HG02610 (cell line): ENCODE data around the gene SMOC2.

ENCODE experiments used
- ATAC-seq: cut with Tn5 transposase; IDR thresholded peaks from one replicate; pipeline ENCODE4 v1.9.1; 2021; ENCODE audit warnings: mild to moderate bottlenecking, moderate library complexity; ENCODE audit not compliant: unreplicated experiment

SMOC2 gene

DNA sequence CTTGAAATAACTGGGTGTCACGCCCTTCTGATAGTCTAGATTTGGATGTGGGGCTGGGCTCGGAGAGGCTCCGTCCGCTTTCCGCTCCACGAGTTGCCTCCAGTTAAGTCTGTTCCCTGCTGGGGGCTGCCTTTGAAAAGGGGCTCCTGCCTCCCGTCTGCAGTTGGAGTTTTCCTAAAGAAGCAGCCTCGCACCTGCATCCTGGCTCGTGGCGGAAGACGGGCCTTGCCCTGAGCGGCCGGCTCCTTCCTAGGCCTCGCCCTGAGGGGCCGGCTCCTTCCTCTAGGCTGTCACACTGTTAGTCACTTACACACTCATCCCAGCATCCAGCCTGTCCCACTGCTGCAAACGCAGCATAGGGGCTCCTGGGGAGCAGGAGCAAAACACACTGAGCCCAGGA is 74.4 kb downstream of the SMOC2 start:
- no peak for ATAC-seq

DNA sequence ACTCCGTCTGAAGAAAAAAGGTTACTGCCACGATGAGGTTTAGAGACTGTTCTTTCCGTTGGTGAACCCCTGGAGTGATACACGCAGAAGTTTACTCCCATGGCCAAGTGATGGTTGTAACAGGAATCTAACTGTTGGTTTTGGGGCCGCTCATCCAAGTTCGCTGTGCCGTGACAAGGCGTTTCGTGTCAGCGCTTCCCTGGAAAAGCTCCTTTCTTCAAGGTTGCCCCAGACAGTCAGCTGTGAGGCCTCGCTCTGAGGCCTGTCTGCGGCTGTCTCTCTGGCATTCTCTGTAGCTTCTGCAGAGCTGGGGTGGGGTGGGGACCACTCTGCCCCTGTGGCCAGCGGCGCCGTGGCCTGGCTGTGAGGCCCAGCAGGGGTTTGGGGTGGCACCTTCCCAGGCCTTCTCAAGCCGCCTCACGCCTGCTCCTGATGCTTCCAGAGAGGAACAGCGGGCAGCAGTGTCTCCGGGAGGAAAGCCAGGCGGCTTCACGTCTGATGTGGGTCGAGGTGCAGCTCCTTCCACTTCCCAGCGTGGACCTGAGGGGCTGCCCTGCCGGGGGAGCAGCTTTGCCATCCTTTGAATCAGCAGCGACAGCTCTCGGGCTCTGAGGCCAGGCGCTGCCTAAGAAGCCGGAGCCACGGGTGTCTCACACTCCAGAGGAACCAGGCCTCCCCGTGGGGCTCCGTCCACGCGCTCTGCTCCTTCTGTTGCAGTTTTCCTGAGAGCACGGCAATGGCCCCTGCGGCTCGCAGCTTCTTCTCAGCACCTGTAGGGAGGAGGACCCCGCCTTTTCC is 76.2 kb downstream of the SMOC2 start:
- no peak for ATAC-seq

DNA sequence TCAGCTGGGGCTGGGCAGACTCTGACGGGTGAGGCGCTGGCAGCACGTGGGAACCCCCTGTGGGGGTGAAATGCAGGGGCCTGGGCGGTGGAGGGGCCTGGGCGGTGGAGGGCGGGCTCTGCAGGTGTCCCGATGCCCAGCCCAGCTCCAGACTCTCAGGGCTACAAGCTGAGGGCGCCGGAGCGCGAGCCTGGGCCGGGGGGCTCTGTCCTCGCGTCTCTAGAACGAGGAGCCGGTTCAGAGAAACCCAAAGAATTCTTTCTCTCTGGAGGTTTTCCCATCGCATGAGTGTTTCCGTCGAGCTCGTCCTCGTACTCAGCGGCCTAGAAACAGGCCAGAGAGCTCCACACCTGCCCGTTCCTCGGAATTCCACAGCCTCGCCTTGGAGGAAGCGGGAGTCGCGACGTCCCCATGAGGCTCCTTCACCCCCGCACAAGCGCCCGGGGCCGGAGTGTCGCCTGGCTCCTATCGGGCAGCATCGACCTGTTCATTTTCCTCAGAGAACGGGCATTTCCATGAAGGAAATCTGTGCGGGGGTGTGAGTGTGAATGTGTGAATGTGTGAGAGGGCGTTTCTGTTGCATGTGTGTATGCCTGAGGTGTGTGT is 76.9 kb downstream of the SMOC2 start:
- ATAC-seq: no peak

DNA sequence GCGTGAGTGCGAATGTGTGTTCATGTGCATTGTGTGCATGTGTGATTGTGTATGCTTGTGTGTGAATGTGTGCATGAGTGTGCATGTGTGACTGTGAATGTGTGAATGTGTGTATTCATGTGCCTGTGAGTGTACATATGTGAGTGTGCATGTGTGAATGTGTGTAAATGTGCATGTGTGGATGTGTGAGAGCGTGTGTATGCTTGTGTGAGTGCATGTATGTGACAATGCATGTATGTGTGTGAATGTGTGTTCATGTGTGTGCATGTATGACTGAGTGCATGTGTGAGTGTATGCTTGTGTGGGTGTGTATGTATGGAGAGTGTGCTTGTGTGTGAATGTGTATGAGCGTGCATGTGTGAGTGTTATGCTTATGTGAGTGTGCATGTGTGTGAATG is 77.4 kb downstream of the SMOC2 start:
- ATAC-seq: no peak

DNA sequence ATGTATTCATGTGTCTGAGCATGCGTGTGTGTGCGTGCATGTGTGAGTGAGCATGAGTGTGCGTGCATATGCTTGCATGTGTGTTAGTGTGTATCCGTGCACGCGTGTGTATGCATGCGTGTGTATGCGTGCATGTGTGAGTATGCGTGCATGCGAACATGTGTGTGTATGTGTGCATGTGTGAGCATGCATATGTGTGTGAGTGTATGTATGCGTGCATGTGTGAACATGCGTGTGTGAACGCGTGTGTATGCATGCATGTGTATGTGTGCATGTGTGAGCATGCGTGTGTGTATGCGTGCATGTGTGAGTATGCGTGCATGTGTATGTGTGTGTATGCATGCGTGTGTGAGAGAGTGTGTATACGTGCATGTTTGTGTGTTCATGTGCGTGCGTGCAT is 77.9 kb downstream of the SMOC2 start:
- no peak for ATAC-seq

DNA sequence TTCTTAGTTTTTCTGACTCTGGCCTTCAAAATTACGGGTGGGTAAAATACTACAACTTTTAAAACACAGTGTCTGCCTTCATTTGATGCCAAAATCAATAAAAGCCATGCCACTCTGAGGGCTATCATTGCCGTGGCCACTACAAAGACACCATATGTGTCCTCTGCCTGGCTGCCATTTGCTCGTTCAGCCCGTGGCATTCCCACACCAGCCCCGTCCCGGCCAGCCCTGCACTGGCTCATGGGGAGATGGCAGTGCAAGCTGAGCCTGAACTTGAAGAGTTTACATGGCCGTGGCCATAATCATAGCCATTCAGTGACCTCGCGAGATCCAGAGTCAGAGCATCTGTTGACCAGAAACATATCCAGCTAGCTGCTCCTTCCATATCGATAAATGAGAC is 79.2 kb downstream of the SMOC2 start:
- no peak for ATAC-seq

DNA sequence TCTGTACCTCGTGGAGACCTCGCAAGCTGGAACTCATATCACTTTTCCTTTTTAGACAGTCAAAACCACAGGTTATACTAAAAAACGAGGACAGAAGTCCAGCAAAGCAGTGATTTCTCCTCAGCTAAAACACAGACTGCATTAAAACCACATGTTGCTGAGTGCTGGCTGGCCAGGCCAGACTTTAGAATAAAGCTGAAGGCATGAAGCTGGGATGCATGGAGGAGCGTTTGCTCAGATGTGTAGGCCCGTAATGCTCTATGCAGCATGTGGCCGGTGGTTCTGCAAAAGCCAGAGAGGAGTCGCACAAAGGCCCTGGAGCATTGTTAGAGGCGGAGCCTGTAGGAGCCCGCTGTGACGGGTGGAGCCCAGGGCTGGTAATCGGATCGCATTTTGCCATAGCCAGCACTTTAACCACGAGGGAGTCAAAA is 83.6 kb downstream of the SMOC2 start:
- ATAC-seq: no peak

DNA sequence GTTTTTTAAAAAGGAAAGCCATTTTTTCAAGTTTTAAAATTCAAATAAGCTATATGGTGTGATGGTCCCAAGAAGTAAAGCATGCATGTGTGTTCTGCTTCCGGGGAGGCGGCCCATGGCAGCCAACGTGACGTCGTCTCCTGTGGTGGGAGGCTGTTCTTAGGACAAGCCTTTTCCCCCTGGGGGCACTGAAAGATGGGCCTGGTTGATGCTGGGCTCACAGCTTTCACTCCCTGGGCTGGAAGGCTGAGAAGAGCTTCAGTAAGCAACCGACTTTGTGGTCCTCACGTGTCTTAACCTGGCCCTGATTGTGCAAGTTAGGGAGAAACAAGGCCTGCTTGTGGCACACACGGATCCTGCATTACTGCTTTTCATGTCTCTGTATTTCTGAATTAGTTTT is 84.1 kb downstream of the SMOC2 start:
- ATAC-seq: no peak

DNA sequence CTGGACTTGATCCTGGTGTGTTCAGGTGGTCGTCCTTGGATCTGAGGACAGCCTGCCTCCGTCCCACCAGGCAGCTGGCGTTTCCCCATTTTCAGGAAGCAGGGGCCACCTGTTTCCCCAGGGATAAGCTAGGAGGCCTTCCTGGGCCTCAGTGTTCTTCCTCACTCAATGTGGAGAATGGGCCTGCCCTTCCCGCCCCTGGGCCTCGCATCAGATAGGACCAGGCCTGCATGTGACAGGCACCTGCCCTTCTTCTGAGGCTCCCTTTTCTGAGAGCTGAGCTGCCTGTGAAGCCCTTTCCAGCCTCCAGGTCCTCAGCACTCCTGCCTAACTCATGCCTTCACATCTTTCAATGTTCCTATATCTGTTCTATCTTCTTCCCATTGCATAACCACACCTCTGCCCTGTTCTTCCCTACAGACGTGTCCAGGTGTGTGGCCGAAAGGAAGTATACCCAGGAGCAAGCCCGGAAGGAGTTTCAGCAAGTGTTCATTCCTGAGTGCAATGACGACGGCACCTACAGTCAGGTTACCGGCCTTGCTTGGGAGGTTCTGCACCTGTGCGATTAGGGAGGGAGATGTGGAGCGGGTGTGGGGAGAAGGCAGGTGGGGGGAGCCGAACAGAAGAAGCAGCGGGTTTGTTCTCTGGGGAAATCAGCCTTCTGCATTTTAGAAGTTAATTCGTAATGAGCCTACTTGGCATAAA is 85.1 kb downstream of the SMOC2 start:
- no peak for ATAC-seq

DNA sequence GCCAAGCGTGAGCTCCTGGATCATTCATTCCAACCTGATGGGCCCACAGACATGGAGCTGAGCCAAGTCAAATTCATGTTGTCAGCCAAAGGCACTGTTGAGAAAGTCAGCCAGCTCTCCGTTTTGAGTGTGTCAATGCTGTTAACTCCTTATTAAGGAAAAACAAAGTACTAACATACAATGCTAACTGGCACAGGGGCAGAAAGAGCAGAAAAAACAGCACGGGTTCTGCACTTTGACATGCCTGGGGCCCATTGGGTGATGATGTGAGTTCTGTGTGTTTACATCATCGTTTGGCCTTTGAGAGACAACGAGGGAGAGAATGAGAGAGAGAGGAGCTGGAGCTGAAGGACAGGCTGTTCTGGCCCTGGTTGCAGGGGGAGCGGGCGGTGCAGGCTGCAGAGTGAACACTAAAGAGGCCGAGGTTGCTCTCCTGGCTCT is 85.9 kb downstream of the SMOC2 start:
- ATAC-seq: no peak

DNA sequence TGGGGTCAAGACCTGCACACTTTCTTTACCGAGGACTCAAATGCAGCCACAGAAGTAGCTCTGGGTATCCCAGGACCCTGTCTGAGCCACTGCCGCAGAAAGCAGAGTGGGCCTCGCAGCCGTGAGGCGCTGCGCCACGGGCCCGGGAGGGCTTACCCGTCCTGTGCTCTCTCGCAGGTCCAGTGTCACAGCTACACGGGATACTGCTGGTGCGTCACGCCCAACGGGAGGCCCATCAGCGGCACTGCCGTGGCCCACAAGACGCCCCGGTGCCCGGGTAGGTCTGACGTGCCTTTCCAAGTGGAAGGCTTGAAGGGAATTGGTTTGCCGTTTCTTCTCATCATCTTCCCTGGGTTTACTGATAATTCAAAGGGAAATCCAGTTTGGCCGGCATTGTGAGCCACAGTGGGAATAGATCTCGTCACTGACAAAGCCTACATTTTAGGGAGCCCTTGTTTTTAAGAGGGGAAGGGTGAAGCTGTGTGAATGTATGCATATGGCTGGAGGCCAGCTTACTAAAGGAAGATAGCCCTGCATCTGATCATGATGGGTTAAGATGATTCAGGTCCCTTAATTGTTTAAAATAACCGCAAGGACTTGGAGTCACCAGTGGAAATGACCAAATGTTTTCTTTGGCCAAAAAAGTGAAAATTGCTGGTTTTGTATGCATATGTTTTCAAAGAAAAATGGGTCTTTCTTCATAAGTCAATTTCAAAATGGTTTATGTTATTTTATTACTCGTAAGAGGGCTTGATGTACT is 86.6 kb downstream of the SMOC2 start:
- ATAC-seq: no peak

DNA sequence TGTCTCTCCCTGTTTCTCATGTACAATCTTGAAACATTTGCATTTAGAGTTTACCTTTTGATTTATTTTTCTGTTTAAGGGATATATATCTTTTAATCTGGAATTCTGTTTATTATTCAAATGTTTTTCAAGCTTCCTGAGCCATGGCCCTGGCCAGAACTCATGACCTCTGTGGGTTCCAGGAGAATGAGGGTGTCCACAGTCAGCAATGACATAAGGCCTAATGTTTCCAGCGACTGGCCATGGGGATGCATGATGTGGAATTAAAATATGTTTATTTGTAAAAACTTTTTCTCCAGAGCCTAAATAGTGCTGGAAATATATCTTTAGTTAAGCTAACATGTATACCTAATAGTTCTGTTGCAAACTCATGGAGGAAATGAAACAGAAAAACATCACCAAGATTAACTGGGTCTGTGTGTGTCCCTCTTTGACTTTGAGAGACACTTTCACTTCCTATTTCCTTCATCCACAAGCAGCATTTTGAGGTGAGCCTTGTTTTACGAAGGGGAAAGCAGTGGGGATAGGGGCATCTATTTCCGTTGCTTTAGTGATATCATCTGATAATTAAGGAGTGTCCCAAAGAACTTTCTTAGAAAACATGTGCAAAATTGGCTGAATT is 87.6 kb downstream of the SMOC2 start:
- ATAC-seq: no peak

DNA sequence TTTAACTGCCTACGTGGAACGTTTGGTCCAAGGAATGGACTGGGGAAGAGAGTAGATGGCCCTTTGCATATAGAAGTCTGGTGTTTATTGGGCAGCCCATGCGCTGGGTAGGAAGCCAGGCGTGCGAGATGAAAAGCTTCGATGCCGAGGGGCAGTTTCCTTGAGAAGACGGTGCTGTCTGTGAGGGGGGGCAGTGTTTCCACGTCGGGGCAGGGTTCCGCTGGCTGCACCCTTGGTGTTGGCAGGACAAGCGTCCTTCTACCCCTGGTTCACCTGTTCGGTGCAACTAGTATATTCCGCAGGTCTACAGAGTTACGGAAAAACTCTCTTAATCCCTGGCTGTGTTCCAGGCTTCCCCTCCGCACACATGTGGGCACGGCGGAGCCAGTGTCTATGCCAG is 88.2 kb downstream of the SMOC2 start:
- no peak for ATAC-seq

DNA sequence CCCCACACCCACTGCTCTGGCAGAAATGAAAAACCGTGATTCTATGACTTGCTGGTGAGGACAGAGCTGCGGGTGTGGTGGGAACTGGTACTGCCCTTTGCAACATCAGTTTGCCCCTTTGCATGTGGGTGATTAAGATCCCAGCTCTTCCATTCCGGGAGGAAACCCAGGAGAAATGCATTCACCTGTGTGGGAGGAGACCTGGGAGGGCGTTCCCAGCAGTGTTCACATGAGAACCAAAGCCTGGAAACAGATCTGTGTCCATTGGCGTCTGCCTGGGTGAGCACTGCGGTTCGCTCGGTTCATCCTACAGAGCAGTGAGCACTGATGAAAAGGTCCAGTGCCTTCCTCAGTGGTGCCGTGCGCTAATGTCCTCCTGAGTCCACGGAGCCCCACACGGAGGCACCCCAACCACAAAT is 89.7 kb downstream of the SMOC2 start:
- no peak for ATAC-seq

DNA sequence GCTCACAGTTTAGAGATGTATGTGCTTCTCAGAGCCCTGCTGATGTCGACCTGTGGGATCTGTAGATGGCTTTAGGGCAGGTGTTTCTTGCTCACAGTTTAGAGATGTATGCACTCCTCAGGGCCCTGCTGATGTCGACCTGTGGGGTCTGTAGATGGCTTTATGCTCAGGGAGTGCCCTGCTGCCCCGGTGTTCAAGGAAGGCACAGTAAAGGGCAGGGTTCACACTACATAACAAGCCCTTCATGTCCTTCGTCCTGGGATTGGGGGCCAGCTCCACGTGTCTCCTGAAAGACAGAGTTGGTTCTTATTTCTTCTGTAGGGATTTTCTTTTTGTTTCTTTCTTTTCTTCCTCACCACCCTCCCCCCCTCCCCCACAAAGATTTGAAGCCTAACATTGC is 91.1 kb downstream of the SMOC2 start:
- ATAC-seq: no peak

DNA sequence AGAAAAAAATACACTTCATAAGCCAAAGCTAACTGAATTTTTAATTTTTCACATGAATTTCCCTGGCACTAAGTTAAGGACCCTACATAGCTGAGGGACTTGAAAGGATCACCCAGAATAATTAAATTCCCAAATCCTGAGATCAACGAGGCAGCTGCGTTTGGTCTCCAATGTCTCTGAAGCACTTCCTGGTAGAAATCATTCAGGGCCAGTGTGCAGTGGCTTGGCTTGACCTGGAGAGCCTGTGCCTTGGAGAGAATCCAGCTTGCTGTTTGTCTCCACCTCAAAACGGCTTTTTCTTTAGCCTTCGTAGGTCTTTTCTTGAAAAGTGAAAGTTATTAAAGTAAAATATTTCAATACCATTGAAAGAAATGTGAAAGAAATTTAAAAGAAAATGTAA is 92.4 kb downstream of the SMOC2 start:
- no peak for ATAC-seq

DNA sequence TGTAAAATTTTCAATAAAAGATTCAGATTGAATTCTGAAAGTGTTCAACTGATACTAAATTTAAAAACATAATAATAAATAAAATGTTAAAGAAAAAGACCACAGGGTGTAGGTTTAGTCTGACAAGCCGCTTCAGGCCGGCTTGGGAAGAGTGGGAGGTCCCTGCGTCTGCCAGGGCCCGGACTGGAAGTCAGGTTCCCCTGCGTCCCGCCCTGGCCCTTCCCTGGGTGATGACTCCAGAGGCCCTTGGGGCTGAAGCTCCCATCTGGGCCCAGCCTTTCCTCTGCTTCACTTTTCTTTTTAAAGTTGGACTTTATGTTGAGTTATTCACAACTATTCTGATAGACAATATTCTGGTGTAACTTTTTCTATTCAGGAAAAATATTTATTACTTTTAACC is 93.3 kb downstream of the SMOC2 start:
- ATAC-seq: no peak

DNA sequence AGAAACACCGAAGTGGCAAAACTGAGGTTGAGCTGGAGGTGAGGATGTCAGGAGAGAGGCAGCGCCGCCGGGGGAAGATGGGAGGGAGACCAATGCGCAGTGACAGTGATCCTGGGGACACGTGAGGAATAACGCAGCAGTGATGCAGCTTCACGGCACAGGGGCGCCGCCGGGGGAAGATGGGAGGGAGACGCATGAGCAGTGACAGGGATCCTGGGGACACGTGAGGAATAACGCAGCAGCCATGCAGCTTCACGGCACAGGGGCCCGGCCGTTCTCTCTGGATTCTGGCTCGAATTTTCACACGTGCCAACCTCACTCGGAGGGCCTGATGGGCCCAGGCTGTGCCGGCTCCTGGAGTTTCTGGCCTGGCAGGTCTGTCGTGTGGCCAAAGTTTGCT is 94.7 kb downstream of the SMOC2 start:
- ATAC-seq: no peak

DNA sequence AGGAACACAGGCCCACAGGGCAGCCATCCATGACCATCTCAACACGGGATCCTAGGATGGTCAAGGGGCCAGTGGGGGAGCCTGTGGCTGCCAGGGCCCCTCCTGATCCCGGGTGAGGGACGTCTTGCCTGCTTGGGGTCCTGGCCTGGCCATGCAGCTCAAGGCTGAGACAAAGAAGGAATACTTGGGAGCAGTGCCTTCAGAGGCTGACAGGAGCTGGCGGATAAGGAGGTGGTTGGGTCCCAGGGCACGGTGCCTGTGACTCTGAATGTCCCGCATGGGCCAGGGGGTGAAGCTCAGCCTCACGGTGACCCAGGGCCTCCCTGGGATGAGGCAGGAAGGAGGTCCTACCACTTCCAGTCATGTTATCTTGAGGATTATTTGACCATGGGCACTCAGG is 95.2 kb downstream of the SMOC2 start:
- no peak for ATAC-seq

DNA sequence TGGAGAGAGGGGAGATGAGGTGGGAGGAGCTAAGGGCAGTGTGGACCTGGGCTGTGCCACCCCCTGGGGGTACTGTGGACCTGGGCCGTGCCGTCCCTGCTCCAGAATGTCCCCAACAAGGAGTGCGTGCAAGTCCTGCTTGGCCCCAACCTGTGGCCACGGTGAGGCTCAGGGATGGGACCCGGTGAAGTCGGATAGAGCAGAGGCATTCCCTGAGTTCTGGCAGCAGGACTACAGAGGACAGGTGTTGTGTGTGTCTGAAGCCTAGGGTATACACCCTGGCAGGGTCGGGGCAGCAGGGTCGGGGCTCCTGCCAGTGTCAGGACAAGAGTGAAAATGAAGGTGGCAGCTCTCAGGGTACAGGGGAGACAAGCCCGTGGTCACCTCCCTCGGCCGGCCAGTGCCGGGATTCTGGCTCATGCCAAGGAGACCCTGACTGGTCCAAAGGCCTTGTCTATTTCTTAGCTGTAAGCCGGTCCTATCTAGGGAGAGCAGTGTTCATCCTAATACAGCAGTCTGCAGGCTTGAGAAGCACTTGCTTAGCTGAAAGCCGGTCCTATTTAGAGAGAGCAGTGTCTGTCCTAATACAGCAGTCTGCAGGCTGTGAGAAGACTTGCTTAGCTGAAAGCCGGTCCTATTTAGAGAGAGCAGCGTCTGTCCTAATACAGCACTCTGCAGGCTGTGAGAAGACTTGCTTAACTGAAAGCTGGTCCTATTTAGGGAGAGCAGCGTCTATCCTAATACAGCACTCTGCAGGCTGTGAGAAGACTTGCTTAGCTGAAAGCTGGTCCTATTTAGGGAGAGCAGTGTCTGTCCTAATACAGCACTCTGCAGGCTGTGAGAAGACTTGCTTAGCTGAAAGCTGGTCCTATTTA is 95.9 kb downstream of the SMOC2 start:
- no peak for ATAC-seq
